ENCODE results near the gene MC2R. TPM values are rescaled to one million over a fixed set of nuclear protein-coding genes. Genes with fewer than 3 reads are reported as not detected.
"Not testable (repeated sequence)": the region's sequence is repeated elsewhere in the genome, so short reads cannot be mapped to it uniquely, and the experiment has no call there.

Gene MC2R
- total RNA-seq, 2 experiments from 2014 or later = not detected

- ChIA-PET POLR2A (no interaction called here), CTCF (no interaction called here)
Measured at GRCh38 chr18:13895505-13896033, 19.8 kb downstream of the MC2R start.

GRCh38 chr18:13894531-13894930 lies 20.8 kb downstream of the MC2R start:
- ChIA-PET CTCF (no interaction called here), POLR2A (no interaction called here)

GRCh38 chr18:13893418-13893760 lies 21.9 kb downstream of the MC2R start:
- CTCF ChIA-PET = no interaction called here
- POLR2A ChIA-PET = no interaction called here

GRCh38 chr18:13892098-13892497 lies 23.2 kb downstream of the MC2R start:
- CTCF ChIA-PET = no interaction called here
- POLR2A ChIA-PET = no interaction called here

- POLR2A ChIA-PET = no interaction called here
- CTCF ChIA-PET = no interaction called here
Measured at GRCh38 chr18:13890761-13891361, 24.5 kb downstream of the MC2R start.

GRCh38 chr18:13889671-13890070 lies 25.7 kb downstream of the MC2R start:
- ChIA-PET CTCF (no interaction called here), POLR2A (no interaction called here)

GRCh38 chr18:13888191-13888716 lies 27.1 kb downstream of the MC2R start:
- CTCF ChIA-PET = no interaction called here

GRCh38 chr18:13885009-13885408 lies 30.3 kb downstream of the MC2R start:
- ChIA-PET CTCF (no interaction called here), POLR2A (interaction anchor here (0.6 kb wide), 1 partner anchor 20 kb away, joined by 3 read pairs; no protein-coding TSS in a partner anchor)

More at GRCh38 chr18:13888191-13888716, 27.1 kb downstream of the MC2R start:
- POLR2A ChIA-PET = no interaction called here

GRCh38 chr18:13879937-13880336 lies 35.4 kb downstream of the MC2R start:
- CTCF ChIA-PET = no interaction called here
- POLR2A ChIA-PET = no interaction called here

- CTCF ChIA-PET = no interaction called here
Measured at GRCh38 chr18:13879492-13879891, 35.8 kb downstream of the MC2R start.

GRCh38 chr18:13878857-13879256 lies 36.5 kb downstream of the MC2R start:
- ChIA-PET CTCF (no interaction called here), POLR2A (no interaction called here)

More at GRCh38 chr18:13879492-13879891, 35.8 kb downstream of the MC2R start:
- POLR2A ChIA-PET = no interaction called here

- CTCF ChIA-PET = no interaction called here
- POLR2A ChIA-PET = interaction anchor here (0.6 kb wide), 1 partner anchor 29 kb away, joined by 6 read pairs; no protein-coding TSS in a partner anchor
Measured at GRCh38 chr18:13877157-13877556, 38.2 kb downstream of the MC2R start.

- ChIA-PET CTCF (no interaction called here), POLR2A (no interaction called here)
Measured at GRCh38 chr18:13874558-13874957, 40.8 kb downstream of the MC2R start.

GRCh38 chr18:13872932-13873331 lies 42.4 kb downstream of the MC2R start:
- CTCF ChIA-PET = interaction anchor here (0.6 kb wide), 1 partner anchor 875 kb away, joined by 4 read pairs; the partner anchor contains the start of gene ANKRD30B
- POLR2A ChIA-PET = no interaction called here

- ChIA-PET CTCF (no interaction called here), POLR2A (no interaction called here)
Measured at GRCh38 chr18:13872373-13872772, 43.0 kb downstream of the MC2R start.

GRCh38 chr18:13871701-13872100 lies 43.6 kb downstream of the MC2R start:
- POLR2A ChIA-PET = no interaction called here

GRCh38 chr18:13868501-13869271 lies 46.6 kb downstream of the MC2R start:
- CTCF ChIA-PET = no interaction called here

More at GRCh38 chr18:13871701-13872100, 43.6 kb downstream of the MC2R start:
- CTCF ChIA-PET = no interaction called here

GRCh38 chr18:13862898-13863297 lies 52.4 kb downstream of the MC2R start:
- POLR2A ChIA-PET, CTCF ChIA-PET: not testable (repeated sequence)

More at GRCh38 chr18:13868501-13869271, 46.6 kb downstream of the MC2R start:
- POLR2A ChIA-PET = no interaction called here

- ChIA-PET CTCF (no interaction called here), POLR2A (no interaction called here)
Measured at GRCh38 chr18:13849791-13850190, 65.5 kb downstream of the MC2R start.

- ChIA-PET CTCF (no interaction called here), POLR2A (no interaction called here)
Measured at GRCh38 chr18:13836559-13836958, 78.8 kb downstream of the MC2R start.

- POLR2A ChIA-PET = no interaction called here
Measured at GRCh38 chr18:13835202-13835601, 80.1 kb downstream of the MC2R start.

More at GRCh38 chr18:13835202-13835601, 80.1 kb downstream of the MC2R start:
- CTCF ChIA-PET = no interaction called here
